ENCODE data around the gene SGSH.
A peak's percentile ranks its signal among the peaks of the same experiment; 100 is the strongest.

The SGSH gene

GRCh38 chr17:80214878-80215210, 5.3 kb downstream of the SGSH start:
- peaks cover 52 to 67% of the 10 kb centered on the region in 2 experiments for H3K36me3 ChIP-seq (ENCODE audit: control insufficient read depth in 1 of 2, insufficient read depth in 2 of 2, low read length in 2 of 2)
- no peak overlapping the region for H2BK5ac ChIP-seq (ENCODE audit: low read depth, low read length, poor library complexity)
- H3K9me3 ChIP-seq (ENCODE audit: insufficient read depth, low read depth, low read length), result no peaks in the 10 kb centered on the region
- H3K18ac ChIP-seq (ENCODE audit: low read length), result no peak overlapping the region
- H2AK5ac ChIP-seq (ENCODE audit: low read length), result no peak overlapping the region
- no peak overlapping the region for H4K91ac ChIP-seq (ENCODE audit: low read depth, low read length)
- H3K27ac ChIP-seq (ENCODE audit: low read depth, low read length), result no peak overlapping the region
- no peak overlapping the region for H2AFZ ChIP-seq (ENCODE audit: insufficient read depth, low read length, poor library complexity)
- H3K4me1 ChIP-seq (ENCODE audit: control insufficient read depth in 1 of 2, insufficient read depth in 2 of 2, low read length in 2 of 2), result peaks cover 0 to 4% of the 10 kb centered on the region in 2 experiments
- H4K8ac ChIP-seq (ENCODE audit: low read depth, low read length), result no peak overlapping the region
- WGBS (ENCODE audit: extremely low coverage, insufficient coverage, insufficient read length), result no CpG with 5 or more reads among the region's 17 CpGs
- no peak overlapping the region for H3K23ac ChIP-seq (ENCODE audit: low read length)
- H3K4me3 ChIP-seq (ENCODE audit: low read depth, low read length), result no peak overlapping the region
- no peak overlapping the region for H4K12ac ChIP-seq (ENCODE audit: low read depth, low read length)
- H3K9ac ChIP-seq (ENCODE audit: low read length), result no peak overlapping the region
- H3K79me1 ChIP-seq (ENCODE audit: low read length), result peaks cover 2% of the 10 kb centered on the region
- no peak overlapping the region for H3K4me2 ChIP-seq (ENCODE audit: low read length)
- no peak for DNase-seq
- no peak overlapping the region for H3K14ac ChIP-seq (ENCODE audit: low read length)
- no peak overlapping the region for H2BK120ac ChIP-seq (ENCODE audit: insufficient read depth, low read length, poor library complexity)
- no peaks in the 10 kb centered on the region for H3K27me3 ChIP-seq (ENCODE audit: insufficient read depth, low read length)
- H3K79me2 ChIP-seq (ENCODE audit: control insufficient read depth, insufficient read depth, low read length, poor library complexity), result peaks cover 2% of the 10 kb centered on the region
- H3K4ac ChIP-seq (ENCODE audit: low read depth, low read length), result no peak overlapping the region
- H2BK12ac ChIP-seq (ENCODE audit: low read length), result no peak overlapping the region

- H3K18ac ChIP-seq (ENCODE audit: low read length), result no peak overlapping the region
- DNase-seq, result no peak
- H3K27me3 ChIP-seq (ENCODE audit: insufficient read depth, low read length), result no peaks in the 10 kb centered on the region
- H2AFZ ChIP-seq (ENCODE audit: insufficient read depth, low read length, poor library complexity), result no peak overlapping the region
- no peak overlapping the region for H2BK120ac ChIP-seq (ENCODE audit: insufficient read depth, low read length, poor library complexity)
- H3K4me1 ChIP-seq (ENCODE audit: control insufficient read depth in 1 of 2, insufficient read depth in 2 of 2, low read length in 2 of 2), result peaks cover 0 to under 1% of the 10 kb centered on the region in 2 experiments
- H3K9ac ChIP-seq (ENCODE audit: low read length), result no peak overlapping the region
- H4K91ac ChIP-seq (ENCODE audit: low read depth, low read length), result no peak overlapping the region
- no peak overlapping the region for H2AK5ac ChIP-seq (ENCODE audit: low read length)
- no peak overlapping the region for H3K27ac ChIP-seq (ENCODE audit: low read depth, low read length)
- H3K36me3 ChIP-seq (ENCODE audit: control insufficient read depth in 1 of 2, insufficient read depth in 2 of 2, low read length in 2 of 2), result peaks cover 58 to 73% of the 10 kb centered on the region in 2 experiments
- H3K4me2 ChIP-seq (ENCODE audit: low read length), result no peak overlapping the region
- H2BK5ac ChIP-seq (ENCODE audit: low read depth, low read length, poor library complexity), result no peak overlapping the region
- H2BK12ac ChIP-seq (ENCODE audit: low read length), result no peak overlapping the region
- H3K4ac ChIP-seq (ENCODE audit: low read depth, low read length), result no peak overlapping the region
- no peak overlapping the region for H3K23ac ChIP-seq (ENCODE audit: low read length)
- WGBS (ENCODE audit: extremely low coverage, insufficient coverage, insufficient read length), result no CpG with 5 or more reads among the region's 48 CpGs
- H3K79me2 ChIP-seq (ENCODE audit: control insufficient read depth, insufficient read depth, low read length, poor library complexity), result no peaks in the 10 kb centered on the region
- H3K14ac ChIP-seq (ENCODE audit: low read length), result no peak overlapping the region
- H3K79me1 ChIP-seq (ENCODE audit: low read length), result no peaks in the 10 kb centered on the region
- no peaks in the 10 kb centered on the region for H3K9me3 ChIP-seq (ENCODE audit: insufficient read depth, low read depth, low read length)
- no peak overlapping the region for H4K12ac ChIP-seq (ENCODE audit: low read depth, low read length)
- no peak overlapping the region for H3K4me3 ChIP-seq (ENCODE audit: low read depth, low read length)
- no peak overlapping the region for H4K8ac ChIP-seq (ENCODE audit: low read depth, low read length)
Measured at GRCh38 chr17:80214012-80214877, 5.9 kb downstream of the SGSH start.

GRCh38 chr17:80213643-80213975, 6.5 kb downstream of the SGSH start:
- H2AFZ ChIP-seq (ENCODE audit: insufficient read depth, low read length, poor library complexity), result no peak overlapping the region
- H2BK120ac ChIP-seq (ENCODE audit: insufficient read depth, low read length, poor library complexity), result no peak overlapping the region
- no peak overlapping the region for H3K14ac ChIP-seq (ENCODE audit: low read length)
- H2BK12ac ChIP-seq (ENCODE audit: low read length), result no peak overlapping the region
- H3K79me2 ChIP-seq (ENCODE audit: control insufficient read depth, insufficient read depth, low read length, poor library complexity), result no peaks in the 10 kb centered on the region
- no peak overlapping the region for H3K9ac ChIP-seq (ENCODE audit: low read length)
- no peak for DNase-seq
- no peak overlapping the region for H3K23ac ChIP-seq (ENCODE audit: low read length)
- no peak overlapping the region for H3K4me3 ChIP-seq (ENCODE audit: low read depth, low read length)
- no CpG with 5 or more reads among the region's 17 CpGs for WGBS (ENCODE audit: extremely low coverage, insufficient coverage, insufficient read length)
- H3K4me1 ChIP-seq (ENCODE audit: control insufficient read depth in 1 of 2, insufficient read depth in 2 of 2, low read length in 2 of 2), result no peaks in the 10 kb centered on the region
- no peak overlapping the region for H2BK5ac ChIP-seq (ENCODE audit: low read depth, low read length, poor library complexity)
- H3K36me3 ChIP-seq (ENCODE audit: control insufficient read depth in 1 of 2, insufficient read depth in 2 of 2, low read length in 2 of 2), result peaks cover 64 to 79% of the 10 kb centered on the region in 2 experiments
- no peak overlapping the region for H4K8ac ChIP-seq (ENCODE audit: low read depth, low read length)
- no peak overlapping the region for H3K18ac ChIP-seq (ENCODE audit: low read length)
- no peaks in the 10 kb centered on the region for H3K9me3 ChIP-seq (ENCODE audit: insufficient read depth, low read depth, low read length)
- H2AK5ac ChIP-seq (ENCODE audit: low read length), result no peak overlapping the region
- H3K27ac ChIP-seq (ENCODE audit: low read depth, low read length), result no peak overlapping the region
- H3K79me1 ChIP-seq (ENCODE audit: low read length), result no peaks in the 10 kb centered on the region
- H3K27me3 ChIP-seq (ENCODE audit: insufficient read depth, low read length), result no peaks in the 10 kb centered on the region
- no peak overlapping the region for H4K12ac ChIP-seq (ENCODE audit: low read depth, low read length)
- H3K4ac ChIP-seq (ENCODE audit: low read depth, low read length), result no peak overlapping the region
- H3K4me2 ChIP-seq (ENCODE audit: low read length), result no peak overlapping the region
- H4K91ac ChIP-seq (ENCODE audit: low read depth, low read length), result no peak overlapping the region

GRCh38 chr17:80212962-80213642, 7.0 kb downstream of the SGSH start:
- Histone ChIP-seq H2AK5ac (ENCODE audit: low read length) (no peak overlapping the region), H3K4me1 (ENCODE audit: control insufficient read depth in 1 of 2, insufficient read depth in 2 of 2, low read length in 2 of 2) (no peaks in the 10 kb centered on the region), H3K27ac (ENCODE audit: low read depth, low read length) (no peak overlapping the region), H4K12ac (ENCODE audit: low read depth, low read length) (no peak overlapping the region), H2BK12ac (ENCODE audit: low read length) (no peak overlapping the region), H3K9ac (ENCODE audit: low read length) (no peak overlapping the region), H4K91ac (ENCODE audit: low read depth, low read length) (no peak overlapping the region), H3K27me3 (ENCODE audit: insufficient read depth, low read length) (no peaks in the 10 kb centered on the region), H3K4me2 (ENCODE audit: low read length) (no peak overlapping the region), H3K14ac (ENCODE audit: low read length) (no peak overlapping the region), H2AFZ (ENCODE audit: insufficient read depth, low read length, poor library complexity) (no peak overlapping the region), H3K23ac (ENCODE audit: low read length) (no peak overlapping the region), H4K8ac (ENCODE audit: low read depth, low read length) (no peak overlapping the region), H3K36me3 (ENCODE audit: control insufficient read depth in 1 of 2, insufficient read depth in 2 of 2, low read length in 2 of 2) (peaks cover 68 to 83% of the 10 kb centered on the region in 2 experiments), H3K79me2 (ENCODE audit: control insufficient read depth, insufficient read depth, low read length, poor library complexity) (no peaks in the 10 kb centered on the region), H2BK120ac (ENCODE audit: insufficient read depth, low read length, poor library complexity) (no peak overlapping the region), H3K18ac (ENCODE audit: low read length) (no peak overlapping the region), H3K4ac (ENCODE audit: low read depth, low read length) (no peak overlapping the region), H3K9me3 (ENCODE audit: insufficient read depth, low read depth, low read length) (no peaks in the 10 kb centered on the region), H2BK5ac (ENCODE audit: low read depth, low read length, poor library complexity) (no peak overlapping the region), H3K4me3 (ENCODE audit: low read depth, low read length) (no peak overlapping the region), H3K79me1 (ENCODE audit: low read length) (no peaks in the 10 kb centered on the region)
- DNase-seq, result peak in 1 of 2 donors; percentile 13
- WGBS (ENCODE audit: extremely low coverage, insufficient coverage, insufficient read length), result no CpG with 5 or more reads among the region's 19 CpGs

Measured in trophoblast cell (in vitro differentiated cells and primary cell).